Tibial nerve (tissue), 4 donors: ENCODE data around the gene RPS29. TPM values are rescaled to one million over a fixed set of nuclear protein-coding genes. Genes with fewer than 3 reads are reported as not detected.
A peak's percentile ranks its signal among the peaks of the same experiment; 100 is the strongest.

Source experiments
- DNase-seq, 2 donors: peaks; one replicate each; pipeline ENCODE4 v3.0.0-alpha.2; 2019; ENCODE audit warnings: low spot score in 2 of 2
- H3K27ac ChIP-seq, 4 donors: fragments of 200-600 bp; sonication (generic) in 3 of 4; one replicate each; pipeline ENCODE4 v1.5.1; 2017 to 2019; ENCODE audit warnings: mild to moderate bottlenecking in 1 of 4
- H3K27me3 ChIP-seq, 2 donors: fragments of 200-600 bp; sonication (generic) in 1 of 2; one replicate each; pipeline versions ENCODE4 v1.5.1 to v1.6.0; 2017 to 2019
- H3K36me3 ChIP-seq, 3 donors: fragments of 200-600 bp; sonication (generic); one replicate each; pipeline ENCODE4 v1.5.1; 2018 to 2019
- H3K4me1 ChIP-seq, 4 donors: fragments of 200-600 bp; sonication (generic) in 3 of 4; one replicate each; pipeline ENCODE4 v1.5.1; 2017 to 2019
- H3K4me3 ChIP-seq, 4 donors: fragments of 200-600 bp; sonication (generic) in 3 of 4; one replicate each; pipeline ENCODE4 v1.5.1; 2017 to 2019; ENCODE audit warnings: mild to moderate bottlenecking in 1 of 4, moderate library complexity in 1 of 4
- H3K9me3 ChIP-seq, 4 donors: fragments of 200-600 bp; sonication (generic) in 3 of 4; one replicate each; pipeline ENCODE4 v1.5.1; 2017 to 2019
- CTCF ChIP-seq, 5 experiments: fragments of 200-600 bp in 3 of 5; fragments of 450-650 bp in 2 of 5; sonication (generic) in 3 of 5; IDR thresholded peaks; one replicate each; pipeline ENCODE4 v1.5.1; 2016 to 2019; ENCODE audit warnings: antibody characterized with exemption in 5 of 5, mild to moderate bottlenecking in 3 of 5, moderate library complexity in 2 of 5
- EP300 ChIP-seq, 2 donors: sonication (generic); formaldehyde crosslinking; IDR thresholded peaks; one replicate each; pipeline ENCODE4 v1.6.1; 2017; ENCODE audit warnings: antibody characterized with exemption in 2 of 2, mild to moderate bottlenecking in 1 of 2
- POLR2A ChIP-seq, 2 donors: fragments of 450-650 bp; IDR thresholded peaks; one replicate each; pipeline ENCODE4 v1.6.1; 2017; ENCODE audit warnings: antibody characterized with exemption in 2 of 2, mild to moderate bottlenecking in 2 of 2, moderate library complexity in 2 of 2
- WGBS, 2 donors: methylation state at CpG; one replicate each; pipeline ENCODE4 v1.1.5; 2018; 5-methylcytosine and 5-hydroxymethylcytosine counted together
- total RNA-seq, 4 donors: library from RNA; depleted of rRNA; stranded (reverse); fragments of >200 nt; gene quantifications; one replicate each; pipeline ENCODE4 v1.1.0, GENCODE V29; 2016

Gene RPS29
- 1,000 to 10,000 TPM; 3,106 to 5,465 (median 5,153) TPM for total RNA-seq

GRCh38 chr14:49585803-49586672, at the start of gene RPS29:
Gene RPS29 (minus strand): TSS chr14:49586380. CDS start chr14:49586346, 34 bp downstream.
- 0% methylated on average over 45 to 54 of the region's 55 CpGs for WGBS, 2 donors
- Histone ChIP-seq H3K9me3 (no peaks in the 10 kb centered on the region), H3K27ac (peak within 1 kb of the TSS; percentile 68 to 97 (median 92)), H3K27me3 (no peaks in the 10 kb centered on the region), H3K36me3 (peaks cover 0 to 27% (median 7%) of the 10 kb centered on the region in 3 donors), H3K4me3 (peak within 1 kb of the TSS; percentile 71 to 89 (median 83)), H3K4me1 (peaks cover 0 to 35% (median 21%) of the 10 kb centered on the region in 4 donors)
- DNase-seq: peak; percentile 97
- TF ChIP-seq EP300 (IDR thresholded peaks at IDR 0.05) (peak; percentile 90 to 97), POLR2A (IDR thresholded peaks at IDR 0.05) (peak; percentile 87 to 90), CTCF (IDR thresholded peaks at IDR 0.05) (no peak)

GRCh38 chr14:49634547-49635334, 48.6 kb upstream of the RPS29 start, which contains the start of gene DNAAF2:
Gene DNAAF2 (minus strand): TSS chr14:49635244. CDS start chr14:49635149, 95 bp downstream.
- peak in 1 of 2 donors; percentile 67 for DNase-seq
- peaks cover 0 to 52% (median 19%) of the 10 kb centered on the region in 4 donors for H3K4me1 ChIP-seq
- 0 to 3% methylated on average over 12 to 55 of the region's 80 CpGs for WGBS, 2 donors

GRCh38 chr14:49633640-49634546, 47.7 kb upstream of the RPS29 start:
- H3K27me3 ChIP-seq: no peaks in the 10 kb centered on the region
- peak; percentile 79 to 94 (median 87) for TF ChIP-seq CTCF (IDR thresholded peaks at IDR 0.05)
- TF ChIP-seq EP300 (IDR thresholded peaks at IDR 0.05): peak; percentile 43 to 82
- TF ChIP-seq POLR2A (IDR thresholded peaks at IDR 0.05): peak in 1 of 2 donors; percentile 71
- H3K9me3 ChIP-seq: no peaks in the 10 kb centered on the region
- H3K4me3 ChIP-seq: peak overlapping the region; percentile 58 to 98 (median 70)
- DNase-seq: peak; percentile 79 to 80
- WGBS, 2 donors: 0 to 1% methylated on average over 16 of the region's 101 CpGs
- peak overlapping the region; percentile 87 to 97 (median 94) for H3K27ac ChIP-seq
- peaks cover 0 to 54% (median 19%) of the 10 kb centered on the region in 4 donors for H3K4me1 ChIP-seq
- no peaks in the 10 kb centered on the region for H3K36me3 ChIP-seq

More at GRCh38 chr14:49634547-49635334, 48.6 kb upstream of the RPS29 start, which contains the start of gene DNAAF2:
- Histone ChIP-seq H3K36me3 (peaks cover 0 to 2% (median 0%) of the 10 kb centered on the region in 3 donors), H3K4me3 (peak within 1 kb of the TSS; percentile 58 to 98 (median 70)), H3K27ac (peak within 1 kb of the TSS; percentile 87 to 97 (median 94)), H3K9me3 (no peaks in the 10 kb centered on the region), H3K27me3 (no peaks in the 10 kb centered on the region)
- TF ChIP-seq CTCF (IDR thresholded peaks at IDR 0.05) (no peak), EP300 (IDR thresholded peaks at IDR 0.05) (peak in 1 of 2 donors; percentile 16), POLR2A (IDR thresholded peaks at IDR 0.05) (no peak)

GRCh38 chr14:49623941-49624839, 38.0 kb upstream of the RPS29 start:
- Histone ChIP-seq H3K9me3 (no peaks in the 10 kb centered on the region), H3K4me1 (peaks cover 0 to 41% (median 27%) of the 10 kb centered on the region in 4 donors), H3K4me3 (no peak overlapping the region), H3K27ac (peak overlapping the region in 2 of 4 donors; percentile 45 to 48), H3K36me3 (peaks cover 0 to 14% (median 0%) of the 10 kb centered on the region in 3 donors), H3K27me3 (no peaks in the 10 kb centered on the region)
- 77 to 79% methylated on average over 6 of the region's 6 CpGs for WGBS, 2 donors
- TF ChIP-seq POLR2A (IDR thresholded peaks at IDR 0.05) (no peak), EP300 (IDR thresholded peaks at IDR 0.05) (no peak), CTCF (IDR thresholded peaks at IDR 0.05) (no peak)
- DNase-seq: no peak
